Measurements from ENCODE around the gene CDH4.

DNA sequence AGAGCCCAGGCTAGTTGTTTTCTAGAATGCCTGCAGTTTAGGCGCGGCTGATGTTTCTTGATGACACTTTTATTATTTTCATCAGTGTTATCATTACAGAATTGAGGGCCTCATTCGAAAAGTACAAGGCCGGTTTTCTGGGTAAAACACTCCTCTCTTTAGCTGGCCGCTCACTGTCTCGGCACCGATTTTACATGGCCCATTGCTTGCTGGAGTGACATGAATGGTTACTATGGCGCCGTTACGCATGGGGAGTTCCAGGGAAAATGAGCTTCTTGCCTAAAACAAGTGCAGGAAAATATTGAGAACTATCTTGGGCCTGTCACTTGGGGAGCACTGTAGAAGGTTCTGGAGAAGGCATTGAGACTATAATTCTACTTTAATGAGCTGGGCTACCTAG is 317.8 kb downstream of the CDH4 start:
- TF ChIP-seq, protein P1, sequence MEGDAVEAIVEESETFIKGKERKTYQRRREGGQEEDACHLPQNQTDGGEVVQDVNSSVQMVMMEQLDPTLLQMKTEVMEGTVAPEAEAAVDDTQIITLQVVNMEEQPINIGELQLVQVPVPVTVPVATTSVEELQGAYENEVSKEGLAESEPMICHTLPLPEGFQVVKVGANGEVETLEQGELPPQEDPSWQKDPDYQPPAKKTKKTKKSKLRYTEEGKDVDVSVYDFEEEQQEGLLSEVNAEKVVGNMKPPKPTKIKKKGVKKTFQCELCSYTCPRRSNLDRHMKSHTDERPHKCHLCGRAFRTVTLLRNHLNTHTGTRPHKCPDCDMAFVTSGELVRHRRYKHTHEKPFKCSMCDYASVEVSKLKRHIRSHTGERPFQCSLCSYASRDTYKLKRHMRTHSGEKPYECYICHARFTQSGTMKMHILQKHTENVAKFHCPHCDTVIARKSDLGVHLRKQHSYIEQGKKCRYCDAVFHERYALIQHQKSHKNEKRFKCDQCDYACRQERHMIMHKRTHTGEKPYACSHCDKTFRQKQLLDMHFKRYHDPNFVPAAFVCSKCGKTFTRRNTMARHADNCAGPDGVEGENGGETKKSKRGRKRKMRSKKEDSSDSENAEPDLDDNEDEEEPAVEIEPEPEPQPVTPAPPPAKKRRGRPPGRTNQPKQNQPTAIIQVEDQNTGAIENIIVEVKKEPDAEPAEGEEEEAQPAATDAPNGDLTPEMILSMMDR (IDR thresholded peaks at IDR 0.05) = no peak
- TF ChIP-seq POLR2AphosphoS5 (IDR thresholded peaks at IDR 0.05) = no peak

Data from sigmoid colon (tissue), 4 donors.